HCT116 (cell line): ENCODE measurements around the gene ZNF512. TPM values are rescaled to one million over a fixed set of nuclear protein-coding genes. Genes with fewer than 3 reads are reported as not detected.

Experiments used
- ATAC-seq: fragments of 200-7000 bp; cut with Tn5 transposase; 2 replicates; pipeline ENCODE4 v1.9.1; 2020; ENCODE audit warnings: mild to moderate bottlenecking, moderate library complexity
- BruUV-seq: library from RNA; stranded (reverse); fragments of 400-500 nt; replicated peaks from 2 replicates; lab custom pipeline; 2021; lab: Mats Ljungman, UMichigan
- CTCF ChIA-PET: fragments of 300-600 bp; sonication (Branson Sonifier 250); formaldehyde crosslinking; loops from one replicate; lab custom pipeline; 2021; ENCODE audit warnings: antibody characterized with exemption; lab: Charles Lee
- POLR2A ChIA-PET: fragments of 300-600, 350-600 bp; sonication (Branson Sonifier 250); formaldehyde crosslinking; loops from one replicate; lab custom pipeline; 2021; ENCODE audit warnings: antibody characterized with exemption; lab: Charles Lee
- RAD21 ChIA-PET, 2 experiments: fragments of 300-600 bp; sonication (Branson Sonifier 250); formaldehyde crosslinking; loops; one replicate each; lab custom pipeline; 2023; ENCODE audit warnings: low total read pairs in 2 of 2; ENCODE audit not compliant: uncharacterized antibody in 2 of 2, unreplicated experiment in 2 of 2, low non-redundant PET in 1 of 2; lab: Charles Lee
- DNase-seq: peaks from one replicate; pipeline ENCODE4 v3.0.0-alpha.2; 2010; ENCODE audit warnings: low read depth, low spot score
- H2AFZ ChIP-seq: fragments of 200-600 bp; shearing (Covaris generic), sonication (generic); 2 replicates; pipeline ENCODE4 v1.6.1; 2017; ENCODE audit warnings: low read depth, mixed run types, mixed read lengths, antibody characterized with exemption, low read length; ENCODE audit not compliant: poor library complexity, severe bottlenecking
- H3K27ac ChIP-seq: 2 replicates; pipeline ENCODE4 v1.5.1; 2012; ENCODE audit warnings: low read depth, low read length
- H3K27me3 ChIP-seq: fragments of 200-600 bp; sonication (generic); 2 replicates; pipeline ENCODE4 v1.6.1; 2016; ENCODE audit warnings: mixed run types, low read length, mixed read lengths; ENCODE audit not compliant: insufficient read depth
- H3K36me3 ChIP-seq, 2 experiments: fragments of 200-500 bp in 1 of 2; fragments of 200-600 bp in 1 of 2; sonication (Bioruptor generic) in 1 of 2; sonication (generic) in 1 of 2; 2 replicates each; pipeline versions ENCODE4 v1.5.1 to v1.6.1; 2014 to 2016; ENCODE audit warnings: low read length in 2 of 2, inconsistent platforms in 1 of 2, mixed read lengths in 1 of 2, mixed run types in 1 of 2; ENCODE audit not compliant: insufficient read depth in 2 of 2, control insufficient read depth in 1 of 2
- H3K4me1 ChIP-seq, 2 experiments: fragments of 200-600 bp in 1 of 2; sonication (generic) in 1 of 2; 2 replicates each; pipeline versions ENCODE4 v1.5.1 to v1.6.1; 2012 to 2017; ENCODE audit warnings: low read length in 2 of 2, inconsistent platforms in 1 of 2, mild to moderate bottlenecking in 1 of 2, mixed read lengths in 1 of 2, mixed run types in 1 of 2, moderate library complexity in 1 of 2; ENCODE audit not compliant: insufficient read depth in 2 of 2, control insufficient read depth in 1 of 2
- H3K4me2 ChIP-seq: fragments of 200-600 bp; sonication (generic); 2 replicates; pipeline ENCODE4 v1.6.1; 2017; ENCODE audit warnings: mixed run types, low read length, mixed read lengths
- H3K4me3 ChIP-seq, 2 experiments: fragments of 200-600 bp in 1 of 2; sonication (generic) in 1 of 2; replicated peaks in 1 of 2; 2 replicates each; pipeline ENCODE4 v1.5.1; 2011 to 2016; ENCODE audit warnings: low read length in 2 of 2, control low read depth in 1 of 2, low read depth in 1 of 2, mild to moderate bottlenecking in 1 of 2, mixed read lengths in 1 of 2, mixed run types in 1 of 2
- H3K79me2 ChIP-seq: fragments of 200-600 bp; sonication (generic); 2 replicates; pipeline ENCODE4 v1.6.1; 2017; ENCODE audit warnings: mild to moderate bottlenecking, mixed run types, low read length, moderate library complexity, mixed read lengths; ENCODE audit not compliant: insufficient read depth
- H3K9ac ChIP-seq: fragments of 200-600 bp; sonication (generic); 2 replicates; pipeline ENCODE4 v1.6.1; 2016; ENCODE audit warnings: low read length, mixed read lengths
- H3K9me2 ChIP-seq: fragments of 200-600 bp; sonication (generic), shearing (Covaris generic); 2 replicates; pipeline ENCODE4 v1.6.1; 2017; ENCODE audit warnings: mixed run types, mild to moderate bottlenecking, moderate library complexity; ENCODE audit not compliant: insufficient read depth
- H3K9me3 ChIP-seq, 2 experiments: fragments of 200-500 bp in 1 of 2; fragments of 200-600 bp in 1 of 2; sonication (Bioruptor generic) in 1 of 2; sonication (generic) in 1 of 2; 2 replicates each; pipeline ENCODE4 v1.6.1; 2014 to 2017; ENCODE audit warnings: low read length in 2 of 2, mixed read lengths in 2 of 2, inconsistent platforms in 1 of 2, low read depth in 1 of 2, mild to moderate bottlenecking in 1 of 2, mixed run types in 1 of 2, moderate library complexity in 1 of 2; ENCODE audit not compliant: control insufficient read depth in 1 of 2, insufficient read depth in 1 of 2
- H4K20me1 ChIP-seq: fragments of 200-600 bp; sonication (generic), shearing (Covaris generic); 2 replicates; pipeline ENCODE4 v1.6.1; 2017; ENCODE audit warnings: mixed run types, mild to moderate bottlenecking, moderate library complexity; ENCODE audit not compliant: insufficient read depth
- EGR1 ChIP-seq: IDR thresholded peaks from 2 replicates; pipeline ENCODE4 v1.6.1; 2012; ENCODE audit warnings: low read depth
- ELF1 ChIP-seq: IDR thresholded peaks from 2 replicates; pipeline ENCODE4 v1.6.1; 2012; ENCODE audit warnings: low read depth, borderline replicate concordance
- EZH2 ChIP-seq: fragments of 200-600 bp; sonication (generic); IDR thresholded peaks from 2 replicates; pipeline ENCODE4 v1.6.1; 2017; ENCODE audit warnings: antibody characterized with exemption, mixed run types
- EZH2phosphoT487 ChIP-seq: fragments of 200-600 bp; IDR thresholded peaks from 2 replicates; pipeline ENCODE4 v1.6.1; 2018; ENCODE audit warnings: antibody characterized with exemption, borderline replicate concordance
- FOSL1 ChIP-seq: IDR thresholded peaks from 2 replicates; pipeline ENCODE4 v1.6.1; 2012; ENCODE audit warnings: low read depth
- POLR2A ChIP-seq: IDR thresholded peaks from 2 replicates; pipeline ENCODE4 v1.7.0; 2011; ENCODE audit warnings: borderline replicate concordance; ENCODE audit not compliant: insufficient read depth, insufficient read length; ENCODE audit errors: extremely low read depth
- POLR2AphosphoS5 ChIP-seq: IDR thresholded peaks from 2 replicates; pipeline ENCODE4 v1.6.1; 2011; ENCODE audit warnings: mild to moderate bottlenecking, low read depth, low read length, moderate library complexity
- RAD21 ChIP-seq: IDR thresholded peaks from 2 replicates; pipeline ENCODE4 v1.6.1; 2012; ENCODE audit warnings: low read depth, mild to moderate bottlenecking
- SIN3A ChIP-seq: IDR thresholded peaks from 2 replicates; pipeline ENCODE4 v1.6.1; 2012; ENCODE audit warnings: low read depth
- YY1 ChIP-seq: IDR thresholded peaks from 2 replicates; pipeline ENCODE4 v1.6.1; 2011; ENCODE audit warnings: low read length, low read depth, moderate library complexity, mild to moderate bottlenecking; ENCODE audit not compliant: insufficient replicate concordance; ENCODE audit errors: extremely low read depth
- ZBTB33 ChIP-seq: IDR thresholded peaks from 2 replicates; pipeline ENCODE4 v1.6.1; 2011; ENCODE audit warnings: mild to moderate bottlenecking, low read length, moderate library complexity; ENCODE audit not compliant: insufficient replicate concordance; ENCODE audit errors: extremely low read depth
- intact Hi-C: fragments of 100-400 bp; cut with micrococcal nuclease; formaldehyde crosslinking; loops from 2 replicates; pipeline ENCODE4 v1.10.0; 2022
- total RNA-seq: library from RNA; stranded (reverse); gene quantifications from one replicate; pipeline ENCODE4 v1.2.1, GENCODE V29; 2021; ENCODE audit not compliant: unreplicated experiment
- TF ChIP-seq, protein P1 (sequence below): IDR thresholded peaks from 2 replicates; pipeline ENCODE4 v1.6.1; 2012
- TF ChIP-seq, protein P2 (sequence below): IDR thresholded peaks from 2 replicates; pipeline ENCODE4 v1.6.1; 2012; ENCODE audit warnings: low read depth
- TF ChIP-seq, protein P3 (sequence below): IDR thresholded peaks from 2 replicates; pipeline ENCODE4 v1.6.1; 2012

ZNF512 gene
- total RNA-seq, 1 experiment from 2014 or later = 33.0 TPM

- ChIA-PET RAD21 (no interaction called here), POLR2A (no interaction called here), CTCF (no interaction called here)
- intact Hi-C loops = no loop called here
- Histone ChIP-seq H3K4me3 (no peak overlapping the region), H3K9me3 (no peaks in the 10 kb centered on the region), H3K79me2 (no peaks in the 10 kb centered on the region), H3K9me2 (no peaks in the 10 kb centered on the region), H2AFZ (no peak overlapping the region), H3K36me3 (peaks cover 30 to 33% of the 10 kb centered on the region in 2 experiments; a peak in 3 of 4 replicates), H3K4me1 (peaks cover 0 to 8% of the 10 kb centered on the region in 2 experiments; a peak in 1 of 4 replicates), H4K20me1 (no peaks in the 10 kb centered on the region), H3K27me3 (no peaks in the 10 kb centered on the region), H3K9ac (no peak overlapping the region), H3K27ac (no peak overlapping the region), H3K4me2 (no peak overlapping the region)
- BruUV-seq = no TSS peak
- DNase-seq = no peak
- no peak for ATAC-seq
- TF ChIP-seq POLR2AphosphoS5 = no peak
- TF ChIP-seq, all 23 proteins: peak for 0
Measured at GRCh38 chr2:27652790-27653189, 69.9 kb downstream of the ZNF512 start.

GRCh38 chr2:27653397-27653796 lies 70.6 kb downstream of the ZNF512 start:
- Histone ChIP-seq H3K4me3 (no peak overlapping the region), H3K79me2 (no peaks in the 10 kb centered on the region), H3K4me2 (no peak overlapping the region), H4K20me1 (no peaks in the 10 kb centered on the region), H3K27me3 (no peaks in the 10 kb centered on the region), H3K4me1 (peaks cover 0 to 8% of the 10 kb centered on the region in 2 experiments; a peak in 1 of 4 replicates), H3K9ac (no peak overlapping the region), H3K36me3 (peaks cover 25 to 27% of the 10 kb centered on the region in 2 experiments; a peak in 3 of 4 replicates), H3K9me2 (no peaks in the 10 kb centered on the region), H3K27ac (no peak overlapping the region), H2AFZ (no peak overlapping the region), H3K9me3 (no peaks in the 10 kb centered on the region)
- ChIA-PET POLR2A (no interaction called here), CTCF (no interaction called here), RAD21 (no interaction called here)
- intact Hi-C loops = no loop called here
- BruUV-seq = no TSS peak
- ATAC-seq = no peak
- no peak for DNase-seq
- TF ChIP-seq FOSL1 (no peak), ZBTB33 (no peak), ELF1 (no peak), RAD21 (no peak), POLR2AphosphoS5 (no peak), EZH2 (no peak), POLR2A (no peak), YY1 (no peak), EGR1 (no peak), SIN3A (no peak), EZH2phosphoT487 (no peak)
- TF ChIP-seq, protein P1, sequence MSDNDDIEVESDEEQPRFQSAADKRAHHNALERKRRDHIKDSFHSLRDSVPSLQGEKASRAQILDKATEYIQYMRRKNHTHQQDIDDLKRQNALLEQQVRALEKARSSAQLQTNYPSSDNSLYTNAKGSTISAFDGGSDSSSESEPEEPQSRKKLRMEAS = no peak
- TF ChIP-seq, protein P2, sequence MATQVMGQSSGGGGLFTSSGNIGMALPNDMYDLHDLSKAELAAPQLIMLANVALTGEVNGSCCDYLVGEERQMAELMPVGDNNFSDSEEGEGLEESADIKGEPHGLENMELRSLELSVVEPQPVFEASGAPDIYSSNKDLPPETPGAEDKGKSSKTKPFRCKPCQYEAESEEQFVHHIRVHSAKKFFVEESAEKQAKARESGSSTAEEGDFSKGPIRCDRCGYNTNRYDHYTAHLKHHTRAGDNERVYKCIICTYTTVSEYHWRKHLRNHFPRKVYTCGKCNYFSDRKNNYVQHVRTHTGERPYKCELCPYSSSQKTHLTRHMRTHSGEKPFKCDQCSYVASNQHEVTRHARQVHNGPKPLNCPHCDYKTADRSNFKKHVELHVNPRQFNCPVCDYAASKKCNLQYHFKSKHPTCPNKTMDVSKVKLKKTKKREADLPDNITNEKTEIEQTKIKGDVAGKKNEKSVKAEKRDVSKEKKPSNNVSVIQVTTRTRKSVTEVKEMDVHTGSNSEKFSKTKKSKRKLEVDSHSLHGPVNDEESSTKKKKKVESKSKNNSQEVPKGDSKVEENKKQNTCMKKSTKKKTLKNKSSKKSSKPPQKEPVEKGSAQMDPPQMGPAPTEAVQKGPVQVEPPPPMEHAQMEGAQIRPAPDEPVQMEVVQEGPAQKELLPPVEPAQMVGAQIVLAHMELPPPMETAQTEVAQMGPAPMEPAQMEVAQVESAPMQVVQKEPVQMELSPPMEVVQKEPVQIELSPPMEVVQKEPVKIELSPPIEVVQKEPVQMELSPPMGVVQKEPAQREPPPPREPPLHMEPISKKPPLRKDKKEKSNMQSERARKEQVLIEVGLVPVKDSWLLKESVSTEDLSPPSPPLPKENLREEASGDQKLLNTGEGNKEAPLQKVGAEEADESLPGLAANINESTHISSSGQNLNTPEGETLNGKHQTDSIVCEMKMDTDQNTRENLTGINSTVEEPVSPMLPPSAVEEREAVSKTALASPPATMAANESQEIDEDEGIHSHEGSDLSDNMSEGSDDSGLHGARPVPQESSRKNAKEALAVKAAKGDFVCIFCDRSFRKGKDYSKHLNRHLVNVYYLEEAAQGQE = no peak
- TF ChIP-seq, protein P3, sequence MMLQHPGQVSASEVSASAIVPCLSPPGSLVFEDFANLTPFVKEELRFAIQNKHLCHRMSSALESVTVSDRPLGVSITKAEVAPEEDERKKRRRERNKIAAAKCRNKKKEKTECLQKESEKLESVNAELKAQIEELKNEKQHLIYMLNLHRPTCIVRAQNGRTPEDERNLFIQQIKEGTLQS = no peak
